HCT116 (cell line): ENCODE results near the gene RASL12. TPM values are rescaled to one million over a fixed set of nuclear protein-coding genes. Genes with fewer than 3 reads are reported as not detected.

Experiments
- ATAC-seq: fragments of 200-7000 bp; cut with Tn5 transposase; 2 replicates; pipeline ENCODE4 v1.9.1; 2020; ENCODE audit warnings: mild to moderate bottlenecking, moderate library complexity
- BruUV-seq: library from RNA; stranded (reverse); fragments of 400-500 nt; replicated peaks from 2 replicates; lab custom pipeline; 2021; lab: Mats Ljungman, UMichigan
- CTCF ChIA-PET: fragments of 300-600 bp; sonication (Branson Sonifier 250); formaldehyde crosslinking; loops from one replicate; lab custom pipeline; 2021; ENCODE audit warnings: antibody characterized with exemption; lab: Charles Lee
- POLR2A ChIA-PET: fragments of 300-600, 350-600 bp; sonication (Branson Sonifier 250); formaldehyde crosslinking; loops from one replicate; lab custom pipeline; 2021; ENCODE audit warnings: antibody characterized with exemption; lab: Charles Lee
- RAD21 ChIA-PET, 2 experiments: fragments of 300-600 bp; sonication (Branson Sonifier 250); formaldehyde crosslinking; loops; one replicate each; lab custom pipeline; 2023; ENCODE audit warnings: low total read pairs in 2 of 2; ENCODE audit not compliant: uncharacterized antibody in 2 of 2, unreplicated experiment in 2 of 2, low non-redundant PET in 1 of 2; lab: Charles Lee
- DNase-seq: peaks from one replicate; pipeline ENCODE4 v3.0.0-alpha.2; 2010; ENCODE audit warnings: low read depth, low spot score
- H2AFZ ChIP-seq: fragments of 200-600 bp; shearing (Covaris generic), sonication (generic); 2 replicates; pipeline ENCODE4 v1.6.1; 2017; ENCODE audit warnings: low read depth, mixed run types, mixed read lengths, antibody characterized with exemption, low read length; ENCODE audit not compliant: poor library complexity, severe bottlenecking
- H3K27ac ChIP-seq: 2 replicates; pipeline ENCODE4 v1.5.1; 2012; ENCODE audit warnings: low read depth, low read length
- H3K27me3 ChIP-seq: fragments of 200-600 bp; sonication (generic); 2 replicates; pipeline ENCODE4 v1.6.1; 2016; ENCODE audit warnings: mixed run types, low read length, mixed read lengths; ENCODE audit not compliant: insufficient read depth
- H3K36me3 ChIP-seq, 2 experiments: fragments of 200-500 bp in 1 of 2; fragments of 200-600 bp in 1 of 2; sonication (Bioruptor generic) in 1 of 2; sonication (generic) in 1 of 2; 2 replicates each; pipeline versions ENCODE4 v1.5.1 to v1.6.1; 2014 to 2016; ENCODE audit warnings: low read length in 2 of 2, inconsistent platforms in 1 of 2, mixed read lengths in 1 of 2, mixed run types in 1 of 2; ENCODE audit not compliant: insufficient read depth in 2 of 2, control insufficient read depth in 1 of 2
- H3K4me1 ChIP-seq, 2 experiments: fragments of 200-600 bp in 1 of 2; sonication (generic) in 1 of 2; 2 replicates each; pipeline versions ENCODE4 v1.5.1 to v1.6.1; 2012 to 2017; ENCODE audit warnings: low read length in 2 of 2, inconsistent platforms in 1 of 2, mild to moderate bottlenecking in 1 of 2, mixed read lengths in 1 of 2, mixed run types in 1 of 2, moderate library complexity in 1 of 2; ENCODE audit not compliant: insufficient read depth in 2 of 2, control insufficient read depth in 1 of 2
- H3K4me2 ChIP-seq: fragments of 200-600 bp; sonication (generic); 2 replicates; pipeline ENCODE4 v1.6.1; 2017; ENCODE audit warnings: mixed run types, low read length, mixed read lengths
- H3K4me3 ChIP-seq, 2 experiments: fragments of 200-600 bp in 1 of 2; sonication (generic) in 1 of 2; replicated peaks in 1 of 2; 2 replicates each; pipeline ENCODE4 v1.5.1; 2011 to 2016; ENCODE audit warnings: low read length in 2 of 2, control low read depth in 1 of 2, low read depth in 1 of 2, mild to moderate bottlenecking in 1 of 2, mixed read lengths in 1 of 2, mixed run types in 1 of 2
- H3K79me2 ChIP-seq: fragments of 200-600 bp; sonication (generic); 2 replicates; pipeline ENCODE4 v1.6.1; 2017; ENCODE audit warnings: mild to moderate bottlenecking, mixed run types, low read length, moderate library complexity, mixed read lengths; ENCODE audit not compliant: insufficient read depth
- H3K9ac ChIP-seq: fragments of 200-600 bp; sonication (generic); 2 replicates; pipeline ENCODE4 v1.6.1; 2016; ENCODE audit warnings: low read length, mixed read lengths
- H3K9me2 ChIP-seq: fragments of 200-600 bp; sonication (generic), shearing (Covaris generic); 2 replicates; pipeline ENCODE4 v1.6.1; 2017; ENCODE audit warnings: mixed run types, mild to moderate bottlenecking, moderate library complexity; ENCODE audit not compliant: insufficient read depth
- H3K9me3 ChIP-seq, 2 experiments: fragments of 200-500 bp in 1 of 2; fragments of 200-600 bp in 1 of 2; sonication (Bioruptor generic) in 1 of 2; sonication (generic) in 1 of 2; 2 replicates each; pipeline ENCODE4 v1.6.1; 2014 to 2017; ENCODE audit warnings: low read length in 2 of 2, mixed read lengths in 2 of 2, inconsistent platforms in 1 of 2, low read depth in 1 of 2, mild to moderate bottlenecking in 1 of 2, mixed run types in 1 of 2, moderate library complexity in 1 of 2; ENCODE audit not compliant: control insufficient read depth in 1 of 2, insufficient read depth in 1 of 2
- H4K20me1 ChIP-seq: fragments of 200-600 bp; sonication (generic), shearing (Covaris generic); 2 replicates; pipeline ENCODE4 v1.6.1; 2017; ENCODE audit warnings: mixed run types, mild to moderate bottlenecking, moderate library complexity; ENCODE audit not compliant: insufficient read depth
- CBX3 ChIP-seq: IDR thresholded peaks from 2 replicates; pipeline ENCODE4 v1.6.1; 2012; ENCODE audit warnings: low read depth
- CTCF ChIP-seq, 3 experiments: fragments of 200-600 bp in 1 of 3; sonication (generic) in 1 of 3; IDR thresholded peaks in 2 of 3; conservative IDR thresholded peaks in 1 of 3; 2 replicates each; pipeline ENCODE4 v1.5.1; 2012 to 2017; ENCODE audit warnings: low read depth in 2 of 3, low read length in 2 of 3, antibody characterized with exemption in 1 of 3, borderline replicate concordance in 1 of 3, control low read depth in 1 of 3, mild to moderate bottlenecking in 1 of 3, mixed read lengths in 1 of 3, mixed run types in 1 of 3, moderate library complexity in 1 of 3; ENCODE audit not compliant: insufficient read depth in 1 of 3
- EZH2phosphoT487 ChIP-seq: fragments of 200-600 bp; IDR thresholded peaks from 2 replicates; pipeline ENCODE4 v1.6.1; 2018; ENCODE audit warnings: antibody characterized with exemption, borderline replicate concordance
- RAD21 ChIP-seq: IDR thresholded peaks from 2 replicates; pipeline ENCODE4 v1.6.1; 2012; ENCODE audit warnings: low read depth, mild to moderate bottlenecking
- YY1 ChIP-seq: IDR thresholded peaks from 2 replicates; pipeline ENCODE4 v1.6.1; 2011; ENCODE audit warnings: low read length, low read depth, moderate library complexity, mild to moderate bottlenecking; ENCODE audit not compliant: insufficient replicate concordance; ENCODE audit errors: extremely low read depth
- ZFX ChIP-seq: fragments of 450-650 bp; IDR thresholded peaks from 2 replicates; pipeline ENCODE4 v1.6.1; 2017
- ZNF274 ChIP-seq: fragments of 200-500 bp; sonication (Bioruptor generic); IDR thresholded peaks from 2 replicates; pipeline ENCODE4 v1.6.1; 2014; ENCODE audit warnings: mild to moderate bottlenecking, low read depth, low read length, inconsistent platforms
- intact Hi-C: fragments of 100-400 bp; cut with micrococcal nuclease; formaldehyde crosslinking; loops from 2 replicates; pipeline ENCODE4 v1.10.0; 2022
- total RNA-seq: library from RNA; stranded (reverse); gene quantifications from one replicate; pipeline ENCODE4 v1.2.1, GENCODE V29; 2021; ENCODE audit not compliant: unreplicated experiment

Gene RASL12
- total RNA-seq, 1 experiment from 2014 or later = 0.25 TPM

- ChIA-PET CTCF (interaction anchor here (0.8 to 6.5 kb wide), 11 partner anchors 8 to 243 kb away, joined by 3 to 52 read pairs (median 5); partner anchors contain the start of gene CLPX), POLR2A (no interaction called here), RAD21 (interaction anchor here in 1 of 2 experiments (0.5 to 0.7 kb wide), 2 partner anchors 8 to 239 kb away, joined by 3 read pairs; no protein-coding TSS in a partner anchor)
- no peaks in the 10 kb centered on the region for H3K9me2 ChIP-seq
- H3K79me2 ChIP-seq = no peaks in the 10 kb centered on the region
- H4K20me1 ChIP-seq = no peaks in the 10 kb centered on the region
- no peaks in the 10 kb centered on the region for H3K36me3 ChIP-seq
- no peak overlapping the region for H3K27ac ChIP-seq
- peak; percentile 41 for DNase-seq
- peak overlapping the region; percentile 19; the same call in 1 of the 2 replicates for H3K4me2 ChIP-seq
- no peak overlapping the region for H2AFZ ChIP-seq
- H3K4me3 ChIP-seq = no peak overlapping the region
- intact Hi-C loops = loop anchor here (1.0 to 5.0 kb wide), 7 partner anchors 22 to 333 kb away; partner anchors contain the start of gene RNU5A-1
- TF ChIP-seq CBX3 = no peak
- peak; percentile 93 for TF ChIP-seq RAD21
- peak; percentile 89 to 95 (median 90) for TF ChIP-seq CTCF (IDR thresholded peaks at IDR 0.05 in 2 of 3, conservative IDR thresholded peaks at IDR 0.05 in 1 of 3; ENCODE audit: borderline replicate concordance in 1 of 3, insufficient read depth in 1 of 3, low read depth in 2 of 3, low read length in 2 of 3)
- TF ChIP-seq ZNF274 = no peak
- peak; percentile 6 for TF ChIP-seq YY1
- 0 out of 2 replicates have a peak, but pooled peaks have one; percentile 13 for TF ChIP-seq ZFX
- no peak for TF ChIP-seq EZH2phosphoT487
- peak; percentile 74 for ATAC-seq
- no peaks in the 10 kb centered on the region for H3K9me3 ChIP-seq
- H3K27me3 ChIP-seq = no peaks in the 10 kb centered on the region
- no TSS peak for BruUV-seq
- no peak overlapping the region for H3K9ac ChIP-seq
- H3K4me1 ChIP-seq = peaks cover 25 to 42% of the 10 kb centered on the region in 2 experiments
Measured at GRCh38 chr15:65054333-65055200, 13.2 kb downstream of the RASL12 start.
